Endothelial cell of umbilical vein (primary cell): Measurements from ENCODE around the gene DNAJC17. TPM values are rescaled to one million over a fixed set of nuclear protein-coding genes. Genes with fewer than 3 reads are reported as not detected.

Source experiments
- BruUV-seq: library from RNA; stranded (reverse); fragments of 400-500 nt; replicated peaks from 2 replicates; lab custom pipeline; 2021; lab: Mats Ljungman, UMichigan
- CTCF ChIA-PET: fragments of 300-600, 350-600 bp; sonication (Branson Sonifier 250); formaldehyde crosslinking; loops from one replicate; lab custom pipeline; 2021; ENCODE audit warnings: antibody characterized with exemption, inconsistent platforms; lab: Charles Lee
- POLR2A ChIA-PET: fragments of 300-600, 350-600 bp; sonication (Branson Sonifier 250); formaldehyde crosslinking; loops from one replicate; lab custom pipeline; 2021; ENCODE audit warnings: antibody characterized with exemption, inconsistent platforms; lab: Charles Lee
- DNase-seq: peaks from one replicate; pipeline ENCODE4 v3.0.0-alpha.2; 2011; ENCODE audit warnings: low read depth, low spot score
- FAIRE-seq: peaks from 2 replicates; lab custom pipeline; 2011; peaks lifted over from hg19 to GRCh38; lab: Jason Lieb, UNC
- H2AFZ ChIP-seq: 2 replicates; pipeline ENCODE4 v1.6.0; 2012; ENCODE audit warnings: low read depth, low read length, control low read depth, inconsistent platforms
- H3K27ac ChIP-seq: 2 replicates; pipeline ENCODE4 v1.5.1; 2011; ENCODE audit warnings: low read depth, mild to moderate bottlenecking, control low read depth, low read length, moderate library complexity; ENCODE audit not compliant: insufficient read depth
- H3K27me3 ChIP-seq, 2 experiments: 2 replicates each; pipeline versions ENCODE4 v1.6.0 to v1.6.1; 2011; ENCODE audit warnings: low read length in 2 of 2, mixed read lengths in 1 of 2; ENCODE audit not compliant: control insufficient read depth in 2 of 2, insufficient read depth in 2 of 2
- H3K36me3 ChIP-seq, 2 experiments: 2 replicates in 1 of 2; 3 replicates in 1 of 2; pipeline ENCODE4 v1.5.1; 2011; ENCODE audit warnings: low read length in 2 of 2, mild to moderate bottlenecking in 1 of 2, moderate library complexity in 1 of 2; ENCODE audit not compliant: control insufficient read depth in 2 of 2, insufficient read depth in 2 of 2; ENCODE audit errors: extremely low read depth in 1 of 2
- H3K4me1 ChIP-seq: 3 replicates; pipeline ENCODE4 v1.5.1; 2011; ENCODE audit warnings: mild to moderate bottlenecking, low read length; ENCODE audit not compliant: control insufficient read depth, insufficient read depth; ENCODE audit errors: extremely low read depth
- H3K4me2 ChIP-seq: 2 replicates; pipeline ENCODE4 v1.6.1; 2011; ENCODE audit warnings: low read length, control low read depth, mixed read lengths; ENCODE audit not compliant: insufficient read depth
- H3K4me3 ChIP-seq, 3 experiments: fragments of 200-600 bp in 1 of 3; sonication (generic), shearing (Covaris generic) in 1 of 3; replicated peaks in 1 of 3; 2 replicates each; pipeline ENCODE4 v1.5.1; 2011 to 2016; ENCODE audit warnings: control low read depth in 3 of 3, low read length in 3 of 3, mild to moderate bottlenecking in 2 of 3, inconsistent platforms in 1 of 3, low read depth in 1 of 3, moderate library complexity in 1 of 3; ENCODE audit not compliant: insufficient read depth in 1 of 3
- H3K79me2 ChIP-seq: 2 replicates; pipeline ENCODE4 v1.6.0; 2012; ENCODE audit warnings: low read length, inconsistent platforms; ENCODE audit not compliant: control insufficient read depth, insufficient read depth
- H3K9ac ChIP-seq: replicated peaks from 2 replicates; pipeline ENCODE3; 2011; ENCODE audit warnings: low read length, control low read depth; ENCODE audit not compliant: insufficient read depth; ENCODE audit errors: extremely low read depth
- H3K9me1 ChIP-seq: replicated peaks from 3 replicates; pipeline ENCODE4 v1.6.0; 2011; ENCODE audit warnings: mild to moderate bottlenecking, low read length; ENCODE audit not compliant: control insufficient read depth, insufficient read depth; ENCODE audit errors: extremely low read depth
- H3K9me3 ChIP-seq: replicated peaks from 2 replicates; pipeline ENCODE4 v1.5.1; 2012; ENCODE audit warnings: low read length, inconsistent platforms; ENCODE audit not compliant: control insufficient read depth, insufficient read depth
- H4K20me1 ChIP-seq: replicated peaks from 2 replicates; pipeline ENCODE3; 2011; ENCODE audit warnings: mild to moderate bottlenecking, low read length; ENCODE audit not compliant: control insufficient read depth, insufficient read depth; ENCODE audit errors: extremely low read depth
- CTCF ChIP-seq, 2 donors: IDR thresholded peaks; 1 replicate in 1 of 2; 2 replicates in 1 of 2; pipeline ENCODE4 v1.5.1; 2011; ENCODE audit warnings: low read length in 2 of 2, mild to moderate bottlenecking in 2 of 2, moderate library complexity in 2 of 2, control low read depth in 1 of 2, inconsistent platforms in 1 of 2, low read depth in 1 of 2; ENCODE audit not compliant: insufficient read depth in 1 of 2; ENCODE audit errors: extremely low read depth in 1 of 2
- EZH2 ChIP-seq: IDR thresholded peaks from 2 replicates; pipeline ENCODE4 v1.6.1; 2012; ENCODE audit warnings: borderline replicate concordance, low read depth, mild to moderate bottlenecking, moderate library complexity, low read length, inconsistent platforms; ENCODE audit not compliant: severe bottlenecking
- FOS ChIP-seq: IDR thresholded peaks from 2 replicates; pipeline ENCODE4 v1.6.1; 2011; ENCODE audit warnings: mild to moderate bottlenecking, low read length, moderate library complexity, borderline replicate concordance; ENCODE audit not compliant: insufficient read depth
- GATA2 ChIP-seq: IDR thresholded peaks from 2 replicates; pipeline ENCODE4 v1.7.0; 2011; ENCODE audit warnings: low read depth, mild to moderate bottlenecking, moderate library complexity, mixed read lengths, low read length; ENCODE audit not compliant: insufficient read length, insufficient read depth
- JUN ChIP-seq: IDR thresholded peaks from 2 replicates; pipeline ENCODE4 v1.6.1; 2011; ENCODE audit warnings: borderline replicate concordance, low read depth; ENCODE audit not compliant: insufficient read length, insufficient read depth
- MAX ChIP-seq: IDR thresholded peaks from 2 replicates; pipeline ENCODE4 v1.6.1; 2011; ENCODE audit not compliant: insufficient read depth, insufficient read length
- MYC ChIP-seq: IDR thresholded peaks from one replicate; pipeline ENCODE4 v1.6.1; 2011; ENCODE audit warnings: mild to moderate bottlenecking, low read depth, low read length
- POLR2A ChIP-seq: IDR thresholded peaks from 2 replicates; pipeline ENCODE4 v1.6.1; 2012; ENCODE audit warnings: low read depth, mild to moderate bottlenecking, control low read depth, low read length
- POLR2AphosphoS5 ChIP-seq: IDR thresholded peaks from 2 replicates; pipeline ENCODE4 v1.6.1; 2012; ENCODE audit warnings: low read depth, mild to moderate bottlenecking, control low read depth, low read length, moderate library complexity; ENCODE audit not compliant: insufficient read depth
- dilution Hi-C: fragments of 300-500 bp; cut with MboI; formaldehyde crosslinking; loops from one replicate; pipeline ENCODE4 v1.15.0; 2019; ENCODE audit warnings: low sequenced_read_pairs; ENCODE audit not compliant: extremely low pct_ligation_motif_present
- intact Hi-C: fragments of 100-400 bp; cut with micrococcal nuclease; formaldehyde crosslinking; loops from one replicate; pipeline ENCODE4 v1.10.0; 2022
- polyA plus RNA-seq, 4 experiments: library from polyadenylated mRNA; depleted of rRNA in 3 of 4; stranded (reverse) in 3 of 4; unstranded in 1 of 4; fragments of >200 nt; gene quantifications; 2 replicates each; pipeline versions ENCODE4 v1.2.1 to v1.2.3, GENCODE V29; 2011 to 2012; ENCODE audit warnings: missing spikeins in 1 of 4
- total RNA-seq: library from RNA; stranded (reverse); gene quantifications from 2 replicates; pipeline ENCODE4 v1.2.3, GENCODE V29; 2021

Gene DNAJC17
- total and polyA plus RNA-seq, 2 donors (not counting 3 experiments of a cell fraction or from before 2014, with no cell fraction given): 30.7 to 46.4 TPM

DNA sequence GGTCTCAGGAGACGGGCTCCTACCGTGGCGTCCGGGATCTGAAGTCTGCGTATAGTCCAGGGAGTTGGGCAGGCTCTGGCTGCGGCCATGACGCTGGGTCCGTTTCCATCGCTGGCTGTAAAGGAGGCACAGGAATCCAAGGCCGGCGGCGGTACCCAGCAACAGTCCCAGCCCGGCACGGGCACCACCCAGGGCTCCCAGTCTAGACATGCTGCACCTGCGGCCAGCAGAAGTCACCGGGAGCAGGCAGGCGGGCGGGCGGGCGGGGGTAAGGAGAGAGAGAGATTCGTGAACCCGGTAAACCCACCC, 52.7 kb downstream of the DNAJC17 start:
- Histone ChIP-seq H3K27ac (no peak overlapping the region), H4K20me1 (no peaks in the 10 kb centered on the region), H3K9me1 (no peaks in the 10 kb centered on the region), H3K36me3 (peaks cover 0 to 6% of the 10 kb centered on the region in 2 experiments), H3K9ac (peak overlapping the region; percentile 72), H3K4me2 (peak overlapping the region; percentile 41), H3K79me2 (peaks cover 19% of the 10 kb centered on the region), H3K27me3 (no peaks in the 10 kb centered on the region), H3K9me3 (no peaks in the 10 kb centered on the region), H3K4me1 (peaks cover 8% of the 10 kb centered on the region), H2AFZ (peak overlapping the region; percentile 84), H3K4me3 (peak overlapping the region; percentile 70 to 82 (median 71))
- ChIA-PET POLR2A (no interaction called here), CTCF (interaction anchor here (0.6 to 1.0 kb wide), 2 partner anchors 8 to 75 kb away, joined by 3 to 4 read pairs; no protein-coding TSS in a partner anchor)
- dilution Hi-C loops: no loop called here
- TF ChIP-seq GATA2 (no peak), MAX (no peak), EZH2 (no peak), MYC (no peak), JUN (no peak), POLR2A (no peak), POLR2AphosphoS5 (no peak), CTCF (IDR thresholded peaks at IDR 0.05; ENCODE audit: extremely low read depth in 1 of 2, insufficient read depth in 1 of 2, low read depth in 1 of 2, low read length in 2 of 2) (no peak), FOS (no peak)
- FAIRE-seq: peak; percentile 37
- intact Hi-C loops: loop anchor here (2.0 kb wide), 3 partner anchors 32 to 140 kb away; partner anchors contain the start of genes RAD51 and VPS18
- peak; percentile 25 for DNase-seq
- BruUV-seq: no TSS peak
